Measurements from ENCODE around the gene THBS2.

THBS2 gene

GRCh38 chr6:169177516-169178166, 76.0 kb downstream of the THBS2 start:
- DNase-seq: no peak

GRCh38 chr6:169176361-169176991, 77.2 kb downstream of the THBS2 start:
- no peak for DNase-seq

- no peak for DNase-seq
Measured at GRCh38 chr6:169175360-169175887, 78.2 kb downstream of the THBS2 start.

- DNase-seq: no peak
Measured at GRCh38 chr6:169174516-169175359, 78.9 kb downstream of the THBS2 start.

GRCh38 chr6:169173532-169174268, 79.9 kb downstream of the THBS2 start:
- DNase-seq: no peak

- no peak for DNase-seq
Measured at GRCh38 chr6:169172946-169173345, 80.7 kb downstream of the THBS2 start.

- no peak for DNase-seq
Measured at GRCh38 chr6:169172456-169172855, 81.2 kb downstream of the THBS2 start.

- DNase-seq: no peak
Measured at GRCh38 chr6:169171951-169172350, 81.7 kb downstream of the THBS2 start.

GRCh38 chr6:169171016-169171415, 82.6 kb downstream of the THBS2 start:
- no peak for DNase-seq

GRCh38 chr6:169170583-169170955, 83.1 kb downstream of the THBS2 start:
- DNase-seq: no peak

- DNase-seq: no peak
Measured at GRCh38 chr6:169169941-169170582, 83.6 kb downstream of the THBS2 start.

- no peak for DNase-seq
Measured at GRCh38 chr6:169169375-169169774, 84.3 kb downstream of the THBS2 start.

- no peak for DNase-seq
Measured at GRCh38 chr6:169168706-169169105, 84.9 kb downstream of the THBS2 start.

- DNase-seq: no peak
Measured at GRCh38 chr6:169168302-169168630, 85.4 kb downstream of the THBS2 start.

- DNase-seq: no peak
Measured at GRCh38 chr6:169167581-169168301, 85.9 kb downstream of the THBS2 start.

- DNase-seq: no peak
Measured at GRCh38 chr6:169166896-169167580, 86.6 kb downstream of the THBS2 start.
